ENCODE measurements around the gene OTULIN. TPM values are rescaled to one million over a fixed set of nuclear protein-coding genes. Genes with fewer than 3 reads are reported as not detected.

The OTULIN gene
- total RNA-seq, 1 donor from 2014 or later, result 28.1 TPM

DNA sequence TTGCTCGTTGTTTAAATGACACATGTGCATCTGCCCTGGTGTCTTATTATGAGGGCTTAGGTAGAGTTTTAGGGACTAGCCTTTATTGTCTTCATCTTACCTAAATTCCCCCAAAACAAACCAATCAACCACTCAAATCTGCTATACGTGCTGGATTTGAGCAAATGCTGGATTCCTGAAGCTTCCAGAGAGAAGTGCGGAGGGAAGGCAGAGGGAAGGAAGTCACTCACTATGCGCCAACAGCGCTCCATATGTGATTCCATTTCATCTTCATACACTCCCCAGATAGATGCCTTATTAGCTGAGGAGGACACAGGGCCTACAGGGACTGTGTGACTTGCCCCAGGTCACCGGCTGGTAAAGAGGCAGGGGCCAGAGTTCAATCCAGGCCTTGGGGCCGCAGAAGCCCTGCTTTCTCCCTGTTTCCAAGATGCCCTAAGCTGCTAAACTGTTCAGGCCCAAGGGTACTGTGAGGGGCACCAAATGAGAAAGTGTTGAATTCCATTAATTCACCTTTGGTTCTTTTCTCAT is 63.5 kb downstream of the OTULIN start:
- no peaks in the 10 kb centered on the region for H3K9me3 ChIP-seq (ENCODE audit: insufficient read depth, low read depth, low read length)
- H3K36me3 ChIP-seq (ENCODE audit: insufficient read depth, low read length), result no peaks in the 10 kb centered on the region
- peaks cover 9% of the 10 kb centered on the region for H3K4me1 ChIP-seq (ENCODE audit: insufficient read depth, low read length)
- peaks cover 4% of the 10 kb centered on the region for H3K27me3 Mint-ChIP-seq (ENCODE audit: low read depth, unreplicated experiment)
- no peak overlapping the region for H3K4me3 Mint-ChIP-seq (ENCODE audit: unreplicated experiment)
- no peaks in the 10 kb centered on the region for H3K9me3 Mint-ChIP-seq (ENCODE audit: unreplicated experiment)
- H3K4me3 ChIP-seq (ENCODE audit: insufficient read depth, low read depth, low read length), result no peak overlapping the region
- no peak overlapping the region for H2AFZ ChIP-seq (ENCODE audit: low read depth, low read length)
- no peaks in the 10 kb centered on the region for H4K20me1 ChIP-seq (ENCODE audit: insufficient read depth, low read length)
- H3K27me3 ChIP-seq (ENCODE audit: insufficient read depth, low read length), result no peaks in the 10 kb centered on the region
- peaks cover 7% of the 10 kb centered on the region for H3K36me3 Mint-ChIP-seq (ENCODE audit: low read depth, unreplicated experiment)
- H3K9ac ChIP-seq (ENCODE audit: low read length), result no peak overlapping the region
- H3K4me1 Mint-ChIP-seq (ENCODE audit: low read depth, unreplicated experiment), result peaks cover 23% of the 10 kb centered on the region
- TF ChIP-seq, protein P1, sequence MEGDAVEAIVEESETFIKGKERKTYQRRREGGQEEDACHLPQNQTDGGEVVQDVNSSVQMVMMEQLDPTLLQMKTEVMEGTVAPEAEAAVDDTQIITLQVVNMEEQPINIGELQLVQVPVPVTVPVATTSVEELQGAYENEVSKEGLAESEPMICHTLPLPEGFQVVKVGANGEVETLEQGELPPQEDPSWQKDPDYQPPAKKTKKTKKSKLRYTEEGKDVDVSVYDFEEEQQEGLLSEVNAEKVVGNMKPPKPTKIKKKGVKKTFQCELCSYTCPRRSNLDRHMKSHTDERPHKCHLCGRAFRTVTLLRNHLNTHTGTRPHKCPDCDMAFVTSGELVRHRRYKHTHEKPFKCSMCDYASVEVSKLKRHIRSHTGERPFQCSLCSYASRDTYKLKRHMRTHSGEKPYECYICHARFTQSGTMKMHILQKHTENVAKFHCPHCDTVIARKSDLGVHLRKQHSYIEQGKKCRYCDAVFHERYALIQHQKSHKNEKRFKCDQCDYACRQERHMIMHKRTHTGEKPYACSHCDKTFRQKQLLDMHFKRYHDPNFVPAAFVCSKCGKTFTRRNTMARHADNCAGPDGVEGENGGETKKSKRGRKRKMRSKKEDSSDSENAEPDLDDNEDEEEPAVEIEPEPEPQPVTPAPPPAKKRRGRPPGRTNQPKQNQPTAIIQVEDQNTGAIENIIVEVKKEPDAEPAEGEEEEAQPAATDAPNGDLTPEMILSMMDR (IDR thresholded peaks at IDR 0.05; ENCODE audit: insufficient read depth, low read depth, low read length), result no peak
- no peak for TF ChIP-seq EZH2 (IDR thresholded peaks at IDR 0.05; ENCODE audit: insufficient read depth, low read length)
- H3K27ac ChIP-seq (ENCODE audit: low read depth, low read length), result no peak overlapping the region
- no peak overlapping the region for H3K4me2 ChIP-seq (ENCODE audit: low read length)
- H3K27ac Mint-ChIP-seq (ENCODE audit: unreplicated experiment), result no peak overlapping the region
- DNase-seq (ENCODE audit: low read depth) (no peak), FAIRE-seq (no peak)
- no peaks in the 10 kb centered on the region for H3K79me2 ChIP-seq (ENCODE audit: insufficient read depth, low read length)

DNA sequence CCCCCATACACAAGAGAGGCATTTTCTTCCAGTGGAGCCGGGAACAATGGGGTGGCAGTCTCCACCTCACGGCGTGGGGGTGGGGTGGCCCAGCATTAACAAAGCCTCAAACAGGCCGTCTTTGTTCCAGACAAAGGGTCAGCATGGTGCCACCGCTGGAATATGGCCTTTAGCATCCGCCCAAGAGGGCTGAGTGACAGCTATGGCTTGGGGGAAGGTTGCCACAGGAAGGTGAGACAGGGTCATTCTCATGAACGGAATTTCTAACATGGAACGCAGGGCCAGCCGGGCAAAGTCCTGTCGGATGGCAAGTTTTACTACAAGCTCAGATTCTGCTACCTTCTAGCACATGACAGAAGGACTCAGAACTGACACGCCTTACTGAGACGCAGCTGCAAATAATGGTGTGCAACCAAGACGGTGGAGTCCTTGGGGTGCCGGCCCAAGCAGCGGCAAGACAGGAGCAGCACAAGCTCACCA is 64.0 kb downstream of the OTULIN start:
- no peak overlapping the region for H3K4me2 ChIP-seq (ENCODE audit: low read length)
- peaks cover 23% of the 10 kb centered on the region for H3K4me1 Mint-ChIP-seq (ENCODE audit: low read depth, unreplicated experiment)
- H3K4me1 ChIP-seq (ENCODE audit: insufficient read depth, low read length), result peaks cover 9% of the 10 kb centered on the region
- no peak overlapping the region for H3K27ac ChIP-seq (ENCODE audit: low read depth, low read length)
- H3K9me3 ChIP-seq (ENCODE audit: insufficient read depth, low read depth, low read length), result no peaks in the 10 kb centered on the region
- peaks cover 4% of the 10 kb centered on the region for H3K27me3 Mint-ChIP-seq (ENCODE audit: low read depth, unreplicated experiment)
- no peak for FAIRE-seq
- H4K20me1 ChIP-seq (ENCODE audit: insufficient read depth, low read length), result no peaks in the 10 kb centered on the region
- TF ChIP-seq, protein P1 (IDR thresholded peaks at IDR 0.05; ENCODE audit: insufficient read depth, low read depth, low read length), result no peak
- no peak for TF ChIP-seq EZH2 (IDR thresholded peaks at IDR 0.05; ENCODE audit: insufficient read depth, low read length)
- H3K36me3 Mint-ChIP-seq (ENCODE audit: low read depth, unreplicated experiment), result peaks cover 11% of the 10 kb centered on the region
- H3K9me3 Mint-ChIP-seq (ENCODE audit: unreplicated experiment), result no peaks in the 10 kb centered on the region
- no peak overlapping the region for H2AFZ ChIP-seq (ENCODE audit: low read depth, low read length)
- H3K27ac Mint-ChIP-seq (ENCODE audit: unreplicated experiment), result no peak overlapping the region
- no peak for DNase-seq (ENCODE audit: low read depth)
- H3K79me2 ChIP-seq (ENCODE audit: insufficient read depth, low read length), result no peaks in the 10 kb centered on the region
- no peaks in the 10 kb centered on the region for H3K36me3 ChIP-seq (ENCODE audit: insufficient read depth, low read length)
- no peak overlapping the region for H3K9ac ChIP-seq (ENCODE audit: low read length)
- no peak overlapping the region for H3K4me3 ChIP-seq (ENCODE audit: insufficient read depth, low read depth, low read length)
- no peaks in the 10 kb centered on the region for H3K27me3 ChIP-seq (ENCODE audit: insufficient read depth, low read length)
- H3K4me3 Mint-ChIP-seq (ENCODE audit: unreplicated experiment), result no peak overlapping the region

Measured in astrocyte (in vitro differentiated cells and primary cell).